A673 (cell line): ENCODE data around the gene MYO1H. TPM values are rescaled to one million over a fixed set of nuclear protein-coding genes. Genes with fewer than 3 reads are reported as not detected.

Experiments
- BruUV-seq: library from RNA; stranded (reverse); fragments of 400-500 nt; replicated peaks from 2 replicates; lab custom pipeline; 2021; lab: Mats Ljungman, UMichigan
- CTCF ChIA-PET: fragments of 300-600 bp; sonication (Branson Sonifier 250); formaldehyde crosslinking; loops from one replicate; lab custom pipeline; 2022; ENCODE audit warnings: antibody characterized with exemption; lab: Charles Lee
- POLR2A ChIA-PET: fragments of 300-600 bp; sonication (Branson Sonifier 250); formaldehyde crosslinking; loops from one replicate; lab custom pipeline; 2022; ENCODE audit warnings: antibody characterized with exemption; ENCODE audit not compliant: low non-redundant PET; lab: Charles Lee
- DNase-seq: peaks from one replicate; pipeline ENCODE4 v3.0.0-alpha.2; 2015; ENCODE audit warnings: low spot score
- H3K27ac ChIP-seq: fragments of 200-600 bp; sonication (generic); 2 replicates; pipeline ENCODE4 v1.5.1; 2016; ENCODE audit warnings: mixed run types, low read depth, mild to moderate bottlenecking, mixed read lengths, antibody characterized with exemption, low read length; ENCODE audit not compliant: poor library complexity, severe bottlenecking
- H3K27me3 ChIP-seq: fragments of 200-600 bp; sonication (generic); replicated peaks from 2 replicates; pipeline ENCODE4 v1.6.1; 2017; ENCODE audit warnings: mixed run types, low read depth, mild to moderate bottlenecking, mixed read lengths, antibody characterized with exemption, low read length; ENCODE audit not compliant: insufficient read depth, poor library complexity
- H3K36me3 ChIP-seq: fragments of 200-600 bp; sonication (generic); 2 replicates; pipeline ENCODE4 v1.6.1; 2016; ENCODE audit warnings: mixed run types, mild to moderate bottlenecking, mixed read lengths, antibody characterized with exemption, low read length; ENCODE audit not compliant: insufficient read depth, poor library complexity, severe bottlenecking
- H3K4me1 ChIP-seq: fragments of 200-600 bp; sonication (generic); 2 replicates; pipeline ENCODE4 v1.6.1; 2017; ENCODE audit warnings: mixed run types, mild to moderate bottlenecking, mixed read lengths, antibody characterized with exemption, low read length; ENCODE audit not compliant: insufficient read depth, poor library complexity, severe bottlenecking
- H3K4me3 ChIP-seq: fragments of 200-600 bp; sonication (generic); 2 replicates; pipeline ENCODE4 v1.5.1; 2016; ENCODE audit warnings: low read depth, mixed run types, mild to moderate bottlenecking, mixed read lengths, low read length; ENCODE audit not compliant: poor library complexity, severe bottlenecking
- H3K9me3 ChIP-seq: fragments of 200-600 bp; sonication (generic); 2 replicates; pipeline ENCODE4 v1.6.1; 2016; ENCODE audit warnings: mixed run types, low read depth, mild to moderate bottlenecking, mixed read lengths, antibody characterized with exemption, low read length; ENCODE audit not compliant: poor library complexity, severe bottlenecking
- EZH2 ChIP-seq: fragments of 200-600 bp; sonication (generic); IDR thresholded peaks from 2 replicates; pipeline ENCODE4 v1.6.1; 2017; ENCODE audit warnings: borderline replicate concordance, low read depth, mild to moderate bottlenecking, mixed read lengths, antibody characterized with exemption, low read length; ENCODE audit not compliant: poor library complexity, severe bottlenecking
- intact Hi-C: fragments of 100-400 bp; cut with micrococcal nuclease; formaldehyde crosslinking; loops from one replicate; pipeline ENCODE4 v1.10.0; 2022; ENCODE audit not compliant: unreplicated experiment
- total RNA-seq: library from RNA; stranded (reverse); gene quantifications from 2 replicates; pipeline ENCODE4 v1.2.3, GENCODE V29; 2021
- TF ChIP-seq, protein P1 (sequence below): fragments of 300-800, 200-600 bp; sonication (generic); conservative IDR thresholded peaks from 2 replicates; pipeline ENCODE4 v1.5.1; 2017; ENCODE audit warnings: low read depth, mild to moderate bottlenecking, antibody characterized with exemption, low read length, moderate library complexity, mixed read lengths

Gene MYO1H
- total RNA-seq, 1 experiment from 2014 or later: not detected

DNA sequence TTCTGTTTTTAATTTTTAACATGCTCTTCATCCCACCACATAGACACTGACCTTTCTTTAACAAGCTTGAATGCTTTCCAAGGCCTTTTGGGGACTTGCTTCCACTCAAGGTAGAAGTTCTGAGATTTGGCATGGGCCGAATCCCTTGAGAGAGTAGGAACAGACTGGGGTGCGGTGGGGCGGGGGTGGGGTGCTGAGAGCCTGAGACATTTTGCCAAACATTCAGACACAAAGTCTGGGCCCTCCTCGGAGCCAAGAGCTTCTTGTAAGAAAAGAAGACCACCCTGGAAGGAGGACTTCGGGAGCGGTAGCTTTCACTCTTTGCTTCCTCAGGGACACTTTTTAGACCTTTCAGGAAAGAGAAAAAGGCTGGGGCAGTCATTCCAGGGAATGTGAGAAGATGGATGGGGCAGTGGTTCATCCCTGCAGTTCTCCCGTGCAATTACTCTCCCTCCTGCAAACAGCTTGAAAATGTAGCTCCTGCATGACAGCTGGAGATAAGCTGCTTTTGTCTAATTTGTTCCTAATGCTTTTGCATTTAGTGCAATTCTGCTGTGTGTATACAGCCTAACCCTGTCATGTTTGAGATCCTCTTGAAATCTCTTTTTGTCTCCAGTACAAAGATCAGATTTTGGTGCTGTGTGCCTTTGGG lies 16.3 kb upstream of the MYO1H start:
- no TSS peak for BruUV-seq
- H3K27me3 ChIP-seq: peaks cover 3% of the 10 kb centered on the region
- H3K4me3 ChIP-seq: no peak overlapping the region
- no peak for DNase-seq
- H3K36me3 ChIP-seq: no peaks in the 10 kb centered on the region
- no peak for TF ChIP-seq EZH2
- TF ChIP-seq, protein P1, sequence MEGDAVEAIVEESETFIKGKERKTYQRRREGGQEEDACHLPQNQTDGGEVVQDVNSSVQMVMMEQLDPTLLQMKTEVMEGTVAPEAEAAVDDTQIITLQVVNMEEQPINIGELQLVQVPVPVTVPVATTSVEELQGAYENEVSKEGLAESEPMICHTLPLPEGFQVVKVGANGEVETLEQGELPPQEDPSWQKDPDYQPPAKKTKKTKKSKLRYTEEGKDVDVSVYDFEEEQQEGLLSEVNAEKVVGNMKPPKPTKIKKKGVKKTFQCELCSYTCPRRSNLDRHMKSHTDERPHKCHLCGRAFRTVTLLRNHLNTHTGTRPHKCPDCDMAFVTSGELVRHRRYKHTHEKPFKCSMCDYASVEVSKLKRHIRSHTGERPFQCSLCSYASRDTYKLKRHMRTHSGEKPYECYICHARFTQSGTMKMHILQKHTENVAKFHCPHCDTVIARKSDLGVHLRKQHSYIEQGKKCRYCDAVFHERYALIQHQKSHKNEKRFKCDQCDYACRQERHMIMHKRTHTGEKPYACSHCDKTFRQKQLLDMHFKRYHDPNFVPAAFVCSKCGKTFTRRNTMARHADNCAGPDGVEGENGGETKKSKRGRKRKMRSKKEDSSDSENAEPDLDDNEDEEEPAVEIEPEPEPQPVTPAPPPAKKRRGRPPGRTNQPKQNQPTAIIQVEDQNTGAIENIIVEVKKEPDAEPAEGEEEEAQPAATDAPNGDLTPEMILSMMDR: no peak
- no peaks in the 10 kb centered on the region for H3K4me1 ChIP-seq
- intact Hi-C loops: no loop called here
- POLR2A ChIA-PET: no interaction called here
- CTCF ChIA-PET: no interaction called here
- H3K27ac ChIP-seq: no peak overlapping the region
- H3K9me3 ChIP-seq: no peaks in the 10 kb centered on the region

DNA sequence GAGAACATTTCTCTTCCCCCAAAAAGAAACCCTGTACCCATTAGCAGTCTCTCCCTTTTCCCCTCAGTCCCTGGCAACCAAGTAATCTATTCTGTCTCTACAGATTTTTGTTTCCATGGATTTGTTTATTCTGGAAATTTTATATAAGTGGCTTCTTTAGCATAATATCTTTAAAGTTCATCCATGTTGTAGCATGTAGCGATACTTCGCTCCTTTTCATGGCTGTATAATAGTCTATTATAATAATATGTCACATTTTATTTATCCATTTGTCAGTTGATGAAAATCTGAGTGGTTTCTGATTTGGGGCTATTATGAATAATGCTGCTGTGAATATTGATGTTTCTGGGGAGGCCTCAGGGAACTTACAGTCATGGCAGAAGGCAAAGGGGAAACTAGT lies 12.8 kb upstream of the MYO1H start:
- no TSS peak for BruUV-seq
- Histone ChIP-seq H3K9me3 (no peaks in the 10 kb centered on the region), H3K36me3 (no peaks in the 10 kb centered on the region), H3K4me1 (no peaks in the 10 kb centered on the region), H3K27me3 (no peaks in the 10 kb centered on the region), H3K27ac (no peak overlapping the region), H3K4me3 (no peak overlapping the region)
- ChIA-PET CTCF (interaction anchor here (0.6 kb wide), 1 partner anchor 59 kb away, joined by 3 read pairs; no protein-coding TSS in a partner anchor), POLR2A (no interaction called here)
- TF ChIP-seq EZH2: no peak
- TF ChIP-seq, protein P1: no peak
- no peak for DNase-seq
- intact Hi-C loops: no loop called here

DNA sequence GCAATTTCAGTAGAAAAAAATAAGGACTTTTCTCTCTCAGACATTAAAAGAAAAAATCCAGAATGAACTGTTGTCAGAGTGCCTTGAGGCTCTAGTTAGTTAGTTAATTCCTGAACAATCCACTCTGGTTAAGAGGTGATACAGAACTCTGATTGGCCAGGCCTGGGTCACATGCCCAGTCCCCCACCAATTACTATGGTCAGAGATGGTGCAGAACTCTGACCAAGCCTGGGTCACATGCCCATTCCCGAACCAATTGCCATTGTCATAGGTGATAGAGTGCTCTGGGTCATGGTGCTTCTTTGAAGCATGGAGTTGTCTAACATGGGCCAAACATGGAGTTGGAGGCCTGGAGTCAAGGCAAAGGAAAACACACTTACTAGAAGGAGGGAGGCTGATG lies 11.1 kb upstream of the MYO1H start:
- Histone ChIP-seq H3K27ac (no peak overlapping the region), H3K4me1 (no peaks in the 10 kb centered on the region), H3K27me3 (no peaks in the 10 kb centered on the region), H3K4me3 (no peak overlapping the region), H3K9me3 (no peaks in the 10 kb centered on the region), H3K36me3 (no peaks in the 10 kb centered on the region)
- no TSS peak for BruUV-seq
- no peak for DNase-seq
- intact Hi-C loops: no loop called here
- CTCF ChIA-PET: no interaction called here
- no peak for TF ChIP-seq EZH2
- TF ChIP-seq, protein P1: no peak
- POLR2A ChIA-PET: no interaction called here
